Kasumi-1 (cell line): ENCODE measurements around the gene DNAAF5.
"Not testable (repeated sequence)": the region's sequence is repeated elsewhere in the genome, so short reads cannot be mapped to it uniquely, and the experiment has no call there.

ENCODE experiments used
- DNase-seq, 2 experiments: peaks; one replicate each; lab custom pipeline; 2025; lab: John Stamatoyannopoulos, UW

The DNAAF5 gene

DNA sequence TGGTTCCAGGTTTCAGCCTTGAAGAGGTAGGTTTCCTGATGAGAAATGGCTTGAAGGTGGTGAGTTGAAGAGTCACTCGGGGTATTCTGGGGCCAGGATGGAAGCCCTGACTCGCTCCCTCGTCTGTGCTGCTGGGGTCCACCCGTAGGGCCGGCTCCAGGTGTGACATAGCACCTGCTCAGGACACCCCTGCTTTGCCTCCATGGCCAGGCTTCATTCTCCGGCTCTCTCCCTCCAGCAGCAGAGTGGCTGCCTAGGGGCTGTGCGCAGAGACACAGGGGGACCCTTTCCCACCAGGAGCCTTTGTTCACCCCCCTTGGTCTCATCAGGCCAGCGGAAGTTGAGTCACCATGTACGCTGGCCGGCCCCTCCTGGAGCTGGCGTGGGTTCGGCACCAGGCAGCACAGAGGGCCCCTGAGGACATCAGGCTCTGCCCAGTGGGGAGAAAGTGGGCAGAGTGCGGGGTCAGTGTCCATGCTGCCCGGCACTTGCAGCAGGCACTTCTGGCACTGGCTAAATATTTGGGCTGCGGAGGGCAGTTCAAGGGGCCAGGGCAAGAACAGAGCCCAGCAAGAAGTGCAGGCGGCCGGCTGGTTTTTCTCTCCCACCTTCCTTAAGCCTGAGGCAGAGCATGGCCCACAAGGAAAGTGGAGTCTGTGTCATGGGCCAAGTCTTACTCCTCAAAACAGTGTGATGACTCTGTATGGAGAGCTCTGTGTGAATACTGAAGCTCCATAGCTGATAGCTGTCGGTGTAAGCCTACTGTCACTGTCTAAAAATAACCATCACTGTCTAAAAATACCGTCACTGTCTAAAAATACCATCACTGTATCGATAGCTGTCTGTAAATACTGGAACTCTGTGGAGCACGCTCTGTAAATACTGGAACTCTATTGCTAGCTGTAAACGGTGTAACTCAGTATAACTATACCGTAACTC is 4.3 kb downstream of the DNAAF5 start:
- DNase-seq: no peak

DNA sequence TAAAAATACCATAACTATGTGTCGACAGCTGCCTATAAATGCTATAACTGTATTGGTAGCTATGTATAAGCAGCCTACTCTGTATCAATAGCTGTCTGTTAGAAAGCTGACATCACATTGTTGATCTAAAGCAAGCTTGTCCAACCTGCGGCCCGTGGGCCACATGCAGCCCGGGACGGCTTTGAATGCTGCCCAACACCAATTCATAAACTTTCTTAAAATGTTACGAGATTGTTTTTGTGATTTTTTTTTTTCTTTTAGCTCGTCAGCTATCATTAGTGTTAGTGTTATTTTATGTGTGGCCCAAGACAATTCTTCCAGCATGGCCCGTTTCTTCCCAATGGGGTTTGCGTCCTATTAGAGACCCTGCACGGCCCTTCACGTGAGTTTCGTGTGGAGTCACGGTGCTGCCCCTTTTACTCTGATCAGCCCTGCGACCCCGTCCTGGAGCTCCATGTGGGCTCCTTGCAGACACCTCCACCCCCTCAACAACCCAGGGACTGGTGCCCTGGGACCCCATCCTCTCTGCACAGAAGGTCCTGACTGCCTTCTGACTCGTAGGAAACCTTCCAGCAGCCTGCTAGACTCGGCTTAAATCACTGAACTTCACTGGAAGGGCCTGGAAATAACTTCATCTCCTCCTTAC is 5.1 kb downstream of the DNAAF5 start:
- no peak for DNase-seq

DNA sequence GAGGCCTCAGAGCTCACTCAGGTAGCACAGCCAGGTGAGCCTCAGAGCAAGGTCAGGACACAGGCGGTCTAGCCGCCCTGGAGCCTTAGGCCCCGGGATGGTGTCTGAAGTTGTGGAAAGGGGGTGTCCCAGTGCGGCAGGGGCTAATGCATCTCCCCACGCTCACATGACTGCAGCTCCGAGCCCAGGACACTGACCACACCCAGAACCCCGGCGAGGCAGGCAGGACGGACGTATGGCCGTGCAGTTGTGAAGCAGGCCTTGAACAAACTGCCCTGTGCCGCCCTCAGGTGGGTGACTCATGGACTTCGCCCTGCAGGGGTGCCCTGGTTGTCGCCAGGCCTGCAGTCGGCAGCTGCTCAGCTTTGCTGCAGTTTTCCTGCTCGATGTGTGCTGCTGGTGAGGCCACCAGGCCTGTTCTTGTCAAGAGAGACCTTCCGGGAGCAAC is 5.6 kb downstream of the DNAAF5 start:
- DNase-seq: no peak

DNA sequence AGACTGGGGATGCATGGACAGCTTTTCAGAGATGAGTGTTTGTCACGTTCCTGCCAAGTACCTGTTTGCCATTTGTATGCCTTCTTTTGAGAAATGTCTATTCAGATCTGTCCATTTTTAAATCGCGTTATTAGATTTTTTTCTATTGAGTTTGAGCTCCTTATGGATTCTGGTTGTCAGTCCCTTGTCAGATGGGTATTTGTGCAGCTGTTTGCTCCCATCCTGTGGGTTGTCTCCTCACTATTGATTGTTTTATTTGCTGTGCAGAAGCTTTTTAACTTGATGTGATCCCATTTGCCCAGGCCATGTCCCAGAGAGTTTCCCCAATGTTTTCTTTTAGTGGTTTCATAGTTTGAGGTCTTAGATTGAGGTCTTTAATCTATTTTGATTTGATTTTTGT is 6.1 kb downstream of the DNAAF5 start:
- no peak for DNase-seq

DNA sequence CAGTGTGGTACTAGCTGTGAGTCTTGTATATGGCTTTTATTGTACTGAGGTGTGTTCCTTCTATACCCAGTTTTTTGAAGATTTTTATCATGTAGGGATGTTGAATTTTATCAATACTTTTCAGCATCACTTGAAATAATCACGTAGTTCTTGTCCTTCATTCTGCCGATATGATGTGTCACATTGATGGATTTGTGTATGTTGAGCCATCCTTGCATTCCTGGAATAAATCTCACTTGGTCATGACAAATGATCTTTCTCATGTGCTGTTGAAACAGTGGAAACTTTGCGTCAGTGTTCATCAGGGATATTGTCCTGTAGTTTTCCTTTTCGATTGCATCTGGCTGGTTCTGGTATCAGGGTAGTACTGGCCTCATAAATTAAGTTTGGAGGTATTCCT is 7.7 kb downstream of the DNAAF5 start:
- no peak for DNase-seq

DNA sequence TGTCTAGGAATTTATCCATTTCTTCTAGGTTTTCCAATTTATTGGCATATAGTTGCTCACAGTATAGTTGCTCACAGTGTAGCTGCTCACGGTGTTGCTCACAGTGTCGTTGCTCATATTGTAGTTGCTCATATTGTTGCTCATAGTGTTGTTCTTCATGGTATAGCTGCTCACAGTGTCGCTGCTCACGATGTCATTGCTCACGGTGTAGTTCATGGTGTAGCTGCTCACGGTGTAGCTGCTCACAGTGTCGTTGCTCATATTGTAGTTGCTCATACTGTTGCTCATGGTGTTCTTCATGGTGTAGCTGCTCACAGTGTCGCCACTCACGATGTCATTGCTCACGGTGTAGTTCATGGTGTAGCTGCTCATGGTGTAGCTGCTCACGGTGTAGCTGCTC is 8.3 kb downstream of the DNAAF5 start:
- no peak for DNase-seq

DNA sequence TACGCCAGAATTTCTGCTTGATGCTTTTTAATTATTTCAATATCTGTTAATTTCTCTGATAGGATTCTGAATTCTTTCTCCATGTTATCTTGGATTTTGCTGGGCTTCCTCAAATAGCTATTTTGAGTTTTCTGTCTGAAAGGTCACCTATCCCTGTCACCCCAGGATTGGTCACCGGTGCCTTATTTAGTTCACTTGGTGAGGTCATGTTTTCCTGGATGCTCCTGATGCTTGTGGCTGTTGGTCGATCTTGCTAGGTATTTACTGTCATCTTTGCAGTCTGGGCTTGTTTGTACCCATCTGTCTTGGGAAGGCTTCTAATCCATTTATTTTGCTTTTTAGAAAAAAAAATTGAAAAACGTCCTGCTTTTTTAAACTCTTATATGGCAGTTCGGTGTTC is 11.7 kb downstream of the DNAAF5 start:
- no peak for DNase-seq

DNA sequence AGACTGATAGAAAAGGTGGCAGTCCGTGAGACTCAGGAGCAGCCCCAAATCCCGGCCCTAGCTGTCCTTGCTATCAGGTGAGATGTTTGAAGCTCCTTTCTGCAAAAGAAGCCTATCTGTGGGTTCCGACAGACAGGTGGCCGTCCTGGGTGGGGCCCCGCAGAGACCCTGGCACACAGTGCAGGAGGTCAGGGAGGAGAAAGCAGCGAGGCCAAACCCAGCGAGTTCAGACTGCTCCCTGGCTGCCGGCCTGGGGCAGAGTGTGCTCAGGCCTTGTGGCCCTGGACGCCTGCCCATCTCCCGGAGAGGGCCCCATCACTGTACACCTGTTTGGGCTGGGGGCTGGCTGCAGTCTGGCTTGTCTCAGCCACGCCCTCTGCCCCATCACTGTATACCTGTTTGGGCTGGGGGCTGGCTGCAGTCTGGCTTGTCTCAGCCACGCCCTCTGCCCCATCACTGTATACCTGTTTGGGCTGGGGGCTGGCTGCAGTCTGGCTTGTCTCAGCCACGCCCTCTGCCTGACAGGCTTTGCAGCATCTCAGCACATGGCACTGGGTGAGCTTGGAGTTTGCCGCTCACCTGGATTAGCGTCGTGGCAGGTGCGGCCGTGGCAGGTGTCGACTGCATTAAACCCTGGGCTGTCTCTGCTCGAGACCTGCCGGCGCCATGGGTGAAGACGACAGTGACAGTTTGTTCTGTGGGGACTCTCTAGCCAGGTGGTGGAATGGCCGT is 12.4 kb downstream of the DNAAF5 start:
- no peak for DNase-seq

DNA sequence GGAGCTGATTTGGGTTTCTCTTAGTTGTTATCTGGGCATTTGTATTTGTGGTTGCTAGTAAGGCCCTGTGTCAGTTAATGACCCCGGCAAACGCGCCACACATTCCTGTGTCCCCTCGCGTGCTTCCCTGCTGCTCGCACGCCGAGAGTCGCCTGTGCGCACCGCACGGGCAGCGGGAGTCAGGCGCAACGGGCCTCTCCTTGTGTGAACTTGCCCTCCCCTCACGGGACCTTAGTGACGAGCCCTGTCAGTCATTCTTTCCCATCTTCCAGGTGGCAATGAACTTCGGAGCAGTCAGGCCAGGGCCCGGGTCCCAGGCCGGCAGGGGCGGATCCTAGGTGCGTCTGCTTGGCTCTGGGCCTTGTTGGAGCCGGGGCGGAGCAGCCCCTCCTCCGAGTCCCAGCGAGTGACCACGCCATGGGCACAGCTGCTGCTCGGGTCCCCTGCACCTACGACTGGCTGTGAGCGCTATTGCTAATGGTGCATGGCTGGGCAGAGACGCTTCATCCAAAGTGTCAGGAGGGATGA is 13.0 kb downstream of the DNAAF5 start:
- DNase-seq: no peak

DNA sequence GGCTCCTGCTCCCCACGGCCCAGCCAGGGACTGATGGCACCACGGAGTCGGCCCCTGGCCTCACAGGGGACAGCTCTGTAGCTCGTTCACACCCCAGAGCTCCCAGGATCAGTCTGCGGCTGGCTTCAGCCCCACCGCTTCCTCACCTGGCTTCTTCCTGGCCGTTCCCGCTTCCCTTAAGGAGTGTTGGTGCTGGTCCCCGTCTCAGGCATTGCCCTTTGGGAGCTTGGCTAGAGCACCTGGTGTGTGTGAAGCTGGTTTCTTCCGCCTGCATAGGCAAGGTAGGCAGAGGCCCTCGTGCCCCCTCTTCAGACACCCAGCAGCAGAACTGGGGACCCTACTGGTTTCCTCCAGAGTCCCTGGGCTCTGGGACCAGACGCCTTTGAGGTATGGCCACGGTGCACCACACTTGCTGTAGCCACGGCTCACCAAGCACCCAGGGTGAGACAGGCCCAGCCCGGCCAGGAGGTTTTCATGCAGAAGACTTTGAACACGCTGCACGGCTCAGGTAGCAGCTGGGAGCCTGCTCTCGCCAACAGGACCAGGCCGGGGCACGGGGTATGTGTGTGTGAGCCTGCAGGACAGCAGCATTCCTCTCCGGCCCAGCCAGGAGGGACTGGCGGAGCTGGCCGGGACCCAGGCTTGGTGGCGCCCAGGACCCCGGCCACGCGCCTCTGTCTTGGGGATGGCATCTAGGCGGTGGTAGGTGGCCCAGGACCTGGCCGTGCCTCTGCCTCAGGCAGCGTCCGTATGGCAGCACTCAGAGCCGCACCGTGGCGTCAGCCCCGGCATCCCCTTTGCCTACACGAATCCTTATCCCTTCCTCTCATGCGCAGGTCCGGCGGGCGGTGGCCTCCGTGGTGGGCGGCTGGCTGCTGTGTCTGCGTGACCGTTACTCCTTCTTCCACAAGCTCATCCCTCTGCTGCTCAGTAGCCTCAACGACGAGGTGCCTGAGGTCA is 13.8 kb downstream of the DNAAF5 start:
- DNase-seq: no peak

DNA sequence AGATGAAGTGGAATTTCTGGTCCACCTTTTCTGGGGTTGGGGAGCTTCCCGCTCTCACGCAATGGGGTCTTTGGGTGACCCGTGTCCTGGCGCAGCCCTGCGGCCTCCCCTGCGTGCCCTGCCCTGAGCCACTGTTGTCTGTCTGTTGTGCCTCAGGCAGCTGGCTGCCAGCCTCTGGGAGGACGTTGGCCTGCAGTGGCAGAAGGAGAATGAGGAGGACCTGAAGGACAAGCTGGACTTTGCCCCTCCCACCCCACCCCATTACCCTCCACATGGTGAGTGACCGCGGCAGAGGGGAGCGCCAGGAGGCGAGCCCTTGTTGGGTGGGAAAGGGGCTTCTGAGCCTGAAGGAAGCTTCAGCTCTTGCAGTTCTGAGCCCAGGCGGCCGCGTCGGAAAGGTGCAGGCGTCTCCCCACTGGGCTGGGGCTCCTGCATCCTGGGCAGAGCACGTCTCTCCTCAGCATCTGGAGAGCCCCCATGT is 14.7 kb downstream of the DNAAF5 start:
- DNase-seq: no peak

DNA sequence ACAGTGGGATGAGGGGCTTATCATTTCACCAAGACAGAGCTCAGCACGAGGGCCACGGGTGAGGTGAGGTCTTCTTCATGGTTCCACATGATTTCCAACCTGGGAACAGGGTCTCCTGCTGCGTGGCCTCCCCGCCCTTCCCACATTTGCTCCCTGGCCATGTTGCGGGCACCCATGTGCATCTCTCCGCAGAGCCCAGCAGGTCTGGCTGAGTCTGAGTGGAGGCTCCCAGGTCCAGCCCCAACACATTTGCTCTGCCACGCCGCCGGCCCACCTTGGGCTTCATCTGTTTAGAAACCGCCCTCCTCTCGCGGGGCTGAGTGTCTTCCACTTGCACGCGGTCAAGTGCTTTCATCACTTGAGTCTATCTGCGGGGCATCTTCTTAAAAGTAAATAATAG is 15.4 kb downstream of the DNAAF5 start:
- DNase-seq: no peak

DNA sequence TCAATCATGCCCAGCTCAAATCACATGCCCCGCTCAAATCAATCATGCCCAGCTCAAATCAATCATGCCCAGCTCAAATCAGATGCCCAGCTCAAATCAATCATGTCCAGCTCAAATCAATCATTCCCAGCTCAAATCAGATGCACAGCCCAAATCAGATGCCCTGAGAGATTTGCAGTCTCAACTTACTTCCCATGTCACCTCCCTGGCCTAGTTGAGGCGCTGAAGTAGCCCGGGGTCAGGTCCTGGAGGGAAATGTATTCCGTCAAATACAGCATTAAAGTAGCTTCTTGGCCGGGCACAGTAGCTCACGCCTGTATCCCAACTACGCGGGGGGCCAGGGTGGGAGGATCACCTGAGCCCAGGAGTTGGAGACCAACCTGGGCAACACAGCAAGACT is 16.3 kb downstream of the DNAAF5 start:
- no peak for DNase-seq

DNA sequence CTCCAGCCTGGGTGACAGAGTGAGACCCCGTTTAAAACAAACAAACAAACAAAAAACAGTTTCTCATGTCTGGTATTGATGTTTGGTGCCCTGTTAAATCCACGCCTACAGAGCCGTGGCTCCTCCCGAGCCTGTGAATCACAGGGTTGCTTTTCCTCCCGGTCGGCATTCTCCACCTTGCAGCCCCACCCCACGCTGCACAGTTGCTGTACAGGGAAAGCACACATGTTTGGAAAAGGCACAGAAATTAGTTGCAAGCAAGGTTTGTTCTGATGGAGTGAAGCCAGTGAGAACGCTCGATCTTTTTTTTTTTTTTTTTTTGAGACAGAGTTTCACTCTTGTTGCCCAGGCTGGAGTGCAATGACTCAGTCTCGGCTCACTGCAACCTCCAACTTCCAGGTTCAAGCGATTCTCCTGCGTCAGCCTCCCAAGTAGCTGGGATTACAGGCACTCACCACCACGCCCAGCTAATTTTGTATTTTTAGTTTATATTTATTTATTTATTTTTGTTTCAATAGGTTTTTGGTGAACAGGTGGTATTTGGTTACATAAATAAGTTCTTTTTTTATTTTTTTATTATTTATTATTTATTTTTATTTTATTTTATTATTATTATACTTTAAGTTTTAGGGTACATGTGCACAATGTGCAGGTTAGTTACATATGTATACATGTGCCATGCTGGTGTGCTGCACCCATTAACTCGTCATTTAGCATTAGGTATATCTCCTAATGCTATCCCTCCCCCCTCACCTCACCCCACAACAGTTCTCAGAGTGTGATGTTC is 17.0 kb downstream of the DNAAF5 start:
- not testable (repeated sequence) for DNase-seq

DNA sequence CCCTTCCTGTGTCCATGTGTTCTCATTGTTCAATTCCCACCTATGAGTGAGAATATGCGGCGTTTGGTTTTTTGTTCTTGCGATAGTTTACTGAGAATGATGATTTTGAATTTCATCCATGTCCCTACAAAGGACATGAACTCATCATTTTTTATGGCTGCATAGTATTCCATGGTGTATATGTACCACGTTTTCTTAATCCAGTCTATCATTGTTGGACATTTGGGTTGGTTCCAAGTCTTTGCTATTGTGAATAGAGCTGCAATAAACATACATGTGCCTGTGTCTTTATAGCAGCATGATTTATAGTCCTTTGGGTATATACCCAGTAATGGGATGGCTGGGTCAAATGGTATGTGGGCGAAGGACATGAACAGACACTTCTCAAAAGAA is 17.6 kb downstream of the DNAAF5 start:
- DNase-seq: not testable (repeated sequence)

DNA sequence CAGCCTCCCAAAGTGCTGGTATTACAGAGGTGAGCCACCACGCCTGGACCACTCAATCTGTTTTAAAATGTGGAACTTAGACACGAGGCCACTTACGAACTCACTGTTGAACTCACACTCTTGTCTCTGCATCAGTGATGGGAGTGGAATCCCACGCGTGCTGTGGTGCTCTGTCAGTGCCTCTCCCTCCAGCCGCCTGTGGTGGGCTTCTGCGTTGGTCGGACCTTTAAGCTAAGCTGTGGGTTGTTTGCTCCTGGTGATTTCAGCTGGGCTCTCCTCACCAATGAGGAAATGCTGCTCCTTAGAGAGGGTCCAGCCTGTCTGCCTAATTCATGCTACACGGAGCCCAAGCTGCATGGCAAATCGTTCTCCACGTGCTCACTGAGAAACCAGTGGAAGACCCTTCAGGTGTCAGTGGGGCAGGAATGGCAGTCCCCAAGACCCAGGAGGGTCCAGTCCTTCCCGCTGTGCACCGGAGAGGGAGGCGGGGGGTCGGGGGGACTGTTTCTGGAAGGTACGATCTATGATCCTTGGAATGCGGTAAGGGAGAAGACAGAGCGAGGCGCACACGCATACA is 18.4 kb downstream of the DNAAF5 start:
- DNase-seq: no peak

DNA sequence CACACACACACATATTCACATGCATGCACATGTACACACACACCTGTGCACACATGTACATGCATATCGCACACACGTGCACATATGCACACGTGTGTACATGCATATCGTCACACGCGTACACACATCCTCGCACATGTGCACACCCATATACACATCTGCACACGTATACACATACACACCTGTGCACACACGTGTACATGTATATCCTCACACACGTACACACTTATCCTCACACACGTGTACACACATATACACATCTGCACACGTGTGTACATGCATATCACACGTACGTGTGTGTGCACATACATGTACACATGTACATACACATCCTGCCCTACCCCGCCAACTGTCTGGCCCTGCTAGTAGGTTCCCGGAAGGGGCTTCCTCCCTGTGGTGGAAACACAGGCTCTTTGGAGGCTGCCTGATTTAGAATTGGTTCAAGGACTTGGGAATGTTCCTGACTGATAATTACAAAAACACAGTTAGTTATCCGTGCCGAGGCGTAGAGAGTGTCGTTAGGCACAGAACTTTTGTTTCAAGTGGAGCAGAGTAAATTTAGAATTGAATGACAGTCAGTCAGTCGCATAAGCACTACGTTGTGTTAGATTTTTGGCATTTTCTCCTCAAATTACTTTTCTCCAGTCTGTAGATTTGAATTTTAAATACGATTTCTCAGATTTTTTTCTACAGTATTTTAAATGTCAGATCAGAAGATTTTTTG is 19.1 kb downstream of the DNAAF5 start:
- no peak for DNase-seq

DNA sequence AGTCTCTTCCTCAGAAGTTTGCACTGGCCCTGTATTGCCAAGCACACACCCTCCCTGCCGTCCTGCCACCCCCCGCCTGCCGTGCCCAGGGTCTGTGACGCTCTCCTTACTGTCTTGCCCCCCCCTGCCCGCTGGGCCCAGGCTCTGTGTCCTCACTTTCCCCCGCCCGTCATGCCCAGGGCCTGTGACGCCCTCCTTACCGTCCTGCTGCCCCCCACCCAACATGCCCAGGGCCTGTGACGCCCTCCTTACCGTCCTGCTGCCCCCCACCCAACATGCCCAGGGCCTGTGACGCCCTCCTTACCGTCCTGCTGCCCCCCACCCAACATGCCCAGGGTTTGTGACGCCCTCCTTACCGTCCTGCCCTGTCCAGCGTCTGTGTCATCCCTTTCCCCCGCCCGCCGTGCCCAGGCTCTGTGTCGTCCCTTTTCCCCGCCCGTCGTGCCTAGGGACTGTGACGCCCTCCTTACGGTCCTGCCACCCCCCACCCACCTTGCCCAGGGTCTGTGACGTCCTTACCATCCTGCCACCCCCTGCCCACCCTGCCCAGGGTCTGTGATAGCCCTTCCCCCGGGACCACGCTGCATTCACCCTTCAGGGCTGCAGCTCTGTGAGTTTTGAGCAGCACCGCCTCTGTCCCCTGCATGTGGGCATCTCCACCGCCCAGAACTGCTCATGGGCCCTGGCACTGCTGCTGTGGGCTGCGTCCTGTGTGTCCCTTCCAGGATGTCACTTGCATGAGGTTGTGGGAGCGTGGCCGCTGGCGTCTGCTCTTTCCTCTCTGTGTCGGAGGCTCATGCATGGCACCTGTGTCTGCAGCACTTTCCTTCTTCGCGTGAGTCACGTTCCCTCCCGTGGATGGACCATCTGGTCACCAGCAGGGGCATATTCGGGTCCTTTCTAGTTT is 19.9 kb downstream of the DNAAF5 start:
- no peak for DNase-seq
